ENCODE results near the gene NACC1.

DNA sequence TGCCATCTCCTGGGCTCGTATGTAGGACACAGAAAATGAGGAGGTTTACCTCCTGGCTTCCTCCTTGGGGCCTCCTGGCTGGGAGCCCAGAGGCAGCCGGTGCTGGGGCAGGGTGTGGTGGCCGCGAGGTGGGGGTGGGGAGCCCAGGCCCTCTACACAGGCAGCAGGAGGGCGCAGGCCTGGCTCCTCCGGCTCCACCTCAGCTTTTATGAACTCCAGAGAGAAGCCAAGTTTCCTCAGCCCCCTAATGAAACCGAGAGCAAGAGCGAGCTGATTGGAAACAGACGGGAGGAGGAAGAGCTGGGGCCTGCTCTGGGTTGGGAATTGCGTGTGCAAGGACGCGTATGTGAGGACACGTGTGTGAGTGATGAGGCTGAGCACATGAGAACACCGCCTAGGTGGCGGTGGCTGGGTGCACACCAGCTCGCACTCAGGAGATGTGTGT, 38.5 kb upstream of the NACC1 start:
- TF ChIP-seq EP300 (IDR thresholded peaks at IDR 0.05) (no peak), CEBPB (IDR thresholded peaks at IDR 0.05) (no peak), CTCF (IDR thresholded peaks at IDR 0.05) (no peak), ZFP36 (IDR thresholded peaks at IDR 0.05; ENCODE audit: borderline replicate concordance, partially characterized antibody) (no peak), MAX (IDR thresholded peaks at IDR 0.05) (no peak), MAZ (IDR thresholded peaks at IDR 0.05; ENCODE audit: borderline replicate concordance, low read depth, low read length) (no peak), JUNB (IDR thresholded peaks at IDR 0.05) (no peak), RFX5 (IDR thresholded peaks at IDR 0.05) (no peak), CBX8 (IDR thresholded peaks at IDR 0.05) (no peak), ZNF302 (CRISPR knock-in tag; IDR thresholded peaks at IDR 0.05) (no peak), POLR2A (IDR thresholded peaks at IDR 0.05; ENCODE audit: low read length) (no peak), E2F6 (IDR thresholded peaks at IDR 0.05; ENCODE audit: borderline replicate concordance, low read depth) (no peak), CHD2 (IDR thresholded peaks at IDR 0.05; ENCODE audit: low read length, partially characterized antibody) (no peak), MAFK (IDR thresholded peaks at IDR 0.05; ENCODE audit: partially characterized antibody) (no peak)
